Ishikawa (cell line): ENCODE data around the gene CCDC34.

Experiments used
- CEBPB ChIP-seq: IDR thresholded peaks from 2 replicates; pipeline ENCODE4 v1.6.1; 2012
- CREB1 ChIP-seq: IDR thresholded peaks from 2 replicates; pipeline ENCODE4 v1.6.1; 2012; ENCODE audit warnings: low read depth
- EGR1 ChIP-seq: IDR thresholded peaks from 2 replicates; pipeline ENCODE4 v1.6.1; 2012
- EP300 ChIP-seq: IDR thresholded peaks from 2 replicates; pipeline ENCODE4 v1.6.1; 2012; ENCODE audit warnings: borderline replicate concordance
- FOXM1 ChIP-seq: IDR thresholded peaks from 2 replicates; pipeline ENCODE4 v1.6.1; 2012; ENCODE audit warnings: low read depth, borderline replicate concordance
- MAX ChIP-seq: IDR thresholded peaks from 2 replicates; pipeline ENCODE4 v1.6.1; 2012
- NFIC ChIP-seq: IDR thresholded peaks from 2 replicates; pipeline ENCODE4 v1.6.1; 2012
- RAD21 ChIP-seq: IDR thresholded peaks from 2 replicates; pipeline ENCODE4 v1.6.1; 2012; ENCODE audit warnings: low read depth
- REST ChIP-seq: IDR thresholded peaks from 2 replicates; pipeline ENCODE4 v1.6.1; 2012; ENCODE audit warnings: low read depth, mild to moderate bottlenecking
- TAF1 ChIP-seq: IDR thresholded peaks from 2 replicates; pipeline ENCODE4 v1.6.1; 2012; ENCODE audit warnings: low read depth, mild to moderate bottlenecking
- TCF12 ChIP-seq: IDR thresholded peaks from 2 replicates; pipeline ENCODE4 v1.6.1; 2012; ENCODE audit warnings: low read depth
- TEAD4 ChIP-seq: IDR thresholded peaks from 2 replicates; pipeline ENCODE4 v1.6.1; 2012
- YY1 ChIP-seq: IDR thresholded peaks from 2 replicates; pipeline ENCODE4 v1.6.1; 2012; ENCODE audit warnings: low read depth
- ZBTB7A ChIP-seq: IDR thresholded peaks from 2 replicates; pipeline ENCODE4 v1.6.1; 2012; ENCODE audit warnings: low read depth
- TF ChIP-seq, protein P1 (sequence below): IDR thresholded peaks from 2 replicates; pipeline ENCODE4 v1.6.1; 2012

Gene CCDC34

GRCh38 chr11:27409742-27410141, 46.7 kb upstream of the CCDC34 start:
- TF ChIP-seq TCF12 (no peak), REST (no peak), TAF1 (no peak), CEBPB (no peak), YY1 (no peak), FOXM1 (no peak), MAX (no peak), ZBTB7A (no peak), NFIC (no peak), EGR1 (no peak), TEAD4 (no peak), CREB1 (no peak), RAD21 (no peak), EP300 (no peak)
- TF ChIP-seq, protein P1, sequence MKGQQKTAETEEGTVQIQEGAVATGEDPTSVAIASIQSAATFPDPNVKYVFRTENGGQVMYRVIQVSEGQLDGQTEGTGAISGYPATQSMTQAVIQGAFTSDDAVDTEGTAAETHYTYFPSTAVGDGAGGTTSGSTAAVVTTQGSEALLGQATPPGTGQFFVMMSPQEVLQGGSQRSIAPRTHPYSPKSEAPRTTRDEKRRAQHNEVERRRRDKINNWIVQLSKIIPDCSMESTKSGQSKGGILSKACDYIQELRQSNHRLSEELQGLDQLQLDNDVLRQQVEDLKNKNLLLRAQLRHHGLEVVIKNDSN: no peak

GRCh38 chr11:27409049-27409448, 46.0 kb upstream of the CCDC34 start:
- no peak for TF ChIP-seq FOXM1
- TF ChIP-seq MAX: no peak
- no peak for TF ChIP-seq NFIC
- no peak for TF ChIP-seq REST
- TF ChIP-seq TAF1: no peak
- TF ChIP-seq, protein P1: no peak
- TF ChIP-seq TCF12: no peak
- no peak for TF ChIP-seq RAD21
- no peak for TF ChIP-seq ZBTB7A
- TF ChIP-seq EP300: no peak
- TF ChIP-seq EGR1: no peak

DNA sequence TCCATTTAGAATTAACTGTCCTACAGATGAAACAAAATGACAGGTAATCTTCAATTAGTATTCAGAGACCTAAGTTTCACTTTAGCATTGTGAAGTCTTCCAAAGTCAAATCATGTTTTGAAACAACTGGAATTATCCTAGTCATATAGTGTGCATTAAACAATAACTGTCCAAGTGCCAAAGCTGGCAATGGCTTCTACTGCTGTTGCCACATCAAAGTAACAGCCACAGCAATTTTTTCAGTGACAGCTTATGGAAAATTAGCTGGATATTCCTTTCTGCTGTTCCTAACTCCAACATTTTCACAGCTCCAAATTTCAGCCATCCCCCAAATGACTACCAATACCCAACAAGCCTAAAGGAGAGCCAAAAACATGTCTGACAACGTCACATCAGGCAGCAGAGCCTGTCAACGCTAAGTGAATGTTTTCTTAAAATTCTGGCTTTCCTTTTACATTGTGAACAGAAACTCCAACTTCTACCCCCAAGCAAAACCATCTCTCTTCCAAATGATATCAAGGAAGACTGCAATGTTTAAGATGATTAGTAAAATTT, 45.3 kb upstream of the CCDC34 start:
- TF ChIP-seq NFIC: no peak
- TF ChIP-seq TCF12: no peak
- TF ChIP-seq REST: no peak
- TF ChIP-seq, protein P1: no peak
- TF ChIP-seq TEAD4: no peak
- no peak for TF ChIP-seq ZBTB7A
- no peak for TF ChIP-seq FOXM1
- no peak for TF ChIP-seq EP300
- TF ChIP-seq MAX: no peak
- no peak for TF ChIP-seq YY1
